GM12872 (cell line): ENCODE data around the gene TOMM34.

ENCODE experiments used
- TF ChIP-seq, protein P1 (sequence below): IDR thresholded peaks from 3 replicates; pipeline ENCODE4 v1.5.1; 2011; ENCODE audit warnings: low read depth, mild to moderate bottlenecking, low read length, moderate library complexity; ENCODE audit not compliant: insufficient read depth

The TOMM34 gene

GRCh38 chr20:44969300-44969894 lies 9.2 kb upstream of the TOMM34 start:
- TF ChIP-seq, protein P1, sequence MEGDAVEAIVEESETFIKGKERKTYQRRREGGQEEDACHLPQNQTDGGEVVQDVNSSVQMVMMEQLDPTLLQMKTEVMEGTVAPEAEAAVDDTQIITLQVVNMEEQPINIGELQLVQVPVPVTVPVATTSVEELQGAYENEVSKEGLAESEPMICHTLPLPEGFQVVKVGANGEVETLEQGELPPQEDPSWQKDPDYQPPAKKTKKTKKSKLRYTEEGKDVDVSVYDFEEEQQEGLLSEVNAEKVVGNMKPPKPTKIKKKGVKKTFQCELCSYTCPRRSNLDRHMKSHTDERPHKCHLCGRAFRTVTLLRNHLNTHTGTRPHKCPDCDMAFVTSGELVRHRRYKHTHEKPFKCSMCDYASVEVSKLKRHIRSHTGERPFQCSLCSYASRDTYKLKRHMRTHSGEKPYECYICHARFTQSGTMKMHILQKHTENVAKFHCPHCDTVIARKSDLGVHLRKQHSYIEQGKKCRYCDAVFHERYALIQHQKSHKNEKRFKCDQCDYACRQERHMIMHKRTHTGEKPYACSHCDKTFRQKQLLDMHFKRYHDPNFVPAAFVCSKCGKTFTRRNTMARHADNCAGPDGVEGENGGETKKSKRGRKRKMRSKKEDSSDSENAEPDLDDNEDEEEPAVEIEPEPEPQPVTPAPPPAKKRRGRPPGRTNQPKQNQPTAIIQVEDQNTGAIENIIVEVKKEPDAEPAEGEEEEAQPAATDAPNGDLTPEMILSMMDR = no peak

DNA sequence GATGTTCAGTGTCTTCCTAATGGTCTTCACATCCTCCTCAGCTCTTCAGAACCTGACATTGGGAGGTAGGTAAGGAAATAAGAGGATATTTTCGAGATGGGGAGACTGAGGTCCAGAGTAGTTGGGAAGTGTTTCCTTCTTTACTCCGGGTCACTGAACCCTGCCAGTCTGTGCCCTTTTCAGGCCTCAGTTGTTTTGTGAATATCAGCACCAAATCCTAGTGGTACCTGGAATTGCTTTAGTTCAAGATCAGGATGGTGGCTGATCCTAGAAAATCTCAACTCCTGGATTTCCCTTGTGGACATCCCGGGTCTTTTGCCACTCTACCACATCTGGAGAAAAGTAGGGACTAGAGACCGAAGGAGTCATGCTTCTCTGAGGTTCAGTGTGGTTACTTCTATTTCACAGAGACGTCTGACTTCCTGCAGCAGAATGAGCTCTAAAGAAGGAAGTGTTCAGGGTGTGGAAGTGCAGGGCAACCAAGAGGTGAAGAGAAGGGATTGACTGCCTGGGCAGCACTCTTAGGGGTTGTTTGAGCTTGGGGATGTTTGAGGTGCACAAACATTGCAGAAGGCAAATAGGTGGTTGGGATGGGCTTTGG lies 7.1 kb upstream of the TOMM34 start:
- TF ChIP-seq, protein P1 = 0 out of 3 replicates have a peak, but pooled peaks have one; percentile 5

- TF ChIP-seq, protein P1 = peak; percentile 65
These were observed 6.1 kb upstream of the TOMM34 start, which contains the start of gene STK4 for GRCh38 chr20:44966030-44966961. Gene STK4 (plus strand): TSS chr20:44966512. CDS start chr20:44966569, 57 bp downstream.

DNA sequence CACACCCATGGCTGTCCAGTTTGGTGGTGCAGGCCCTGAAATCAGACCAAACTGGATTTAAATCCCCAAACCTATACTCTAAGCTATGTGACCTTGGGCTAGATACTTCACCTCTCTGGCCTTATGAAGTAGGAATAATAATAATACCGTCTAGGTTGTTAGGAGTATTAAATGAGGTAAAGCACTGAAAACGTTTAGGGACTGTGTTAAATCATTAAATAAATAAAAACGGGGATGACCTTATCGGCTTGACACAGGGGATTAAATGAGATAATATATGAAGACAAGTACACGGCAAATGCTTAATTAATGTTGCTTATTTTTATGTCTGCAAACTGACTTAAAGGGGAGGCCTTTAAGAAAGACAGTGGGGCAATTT lies 5.4 kb upstream of the TOMM34 start:
- TF ChIP-seq, protein P1 = no peak

DNA sequence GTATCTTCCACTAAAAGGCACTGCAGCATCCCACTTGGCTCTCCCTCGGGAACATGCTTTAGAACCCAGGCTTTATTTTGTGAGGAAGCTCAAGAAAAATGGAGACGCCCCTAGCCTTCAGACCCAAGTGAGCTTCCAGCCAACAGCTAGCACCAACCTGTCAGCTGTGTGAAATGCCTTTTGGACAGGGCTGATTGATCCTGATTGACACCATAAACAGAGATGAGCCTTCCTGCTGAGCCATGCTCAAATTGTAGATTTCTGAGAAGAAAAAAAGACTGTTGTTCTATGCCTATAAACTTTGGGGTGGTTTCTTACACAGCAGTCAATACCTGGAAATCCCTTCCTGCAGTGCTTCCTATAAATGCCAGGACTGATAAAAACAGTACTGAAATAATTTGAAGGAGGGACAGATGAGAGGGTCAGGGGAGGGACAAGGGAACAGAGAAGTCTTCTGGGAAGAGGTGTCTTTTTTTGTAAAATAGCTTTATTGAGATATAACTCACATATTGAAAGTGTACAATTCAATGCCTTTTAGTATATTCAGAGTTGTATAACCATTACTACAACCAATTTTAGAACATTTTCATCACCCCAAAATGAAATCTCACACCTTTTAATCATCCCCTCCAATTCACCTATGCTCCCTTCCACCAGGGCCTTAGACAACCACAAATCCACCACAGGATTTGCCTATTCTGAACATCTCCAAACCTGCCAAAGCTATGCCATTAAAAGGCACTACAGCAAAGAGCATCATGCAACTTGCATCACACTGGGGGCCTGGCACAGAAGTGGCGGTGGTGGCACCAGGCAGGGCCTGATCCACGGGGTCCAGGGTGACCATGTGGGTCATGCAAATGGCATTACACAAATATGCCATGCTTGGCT lies 3.4 kb upstream of the TOMM34 start:
- TF ChIP-seq, protein P1 = no peak

- TF ChIP-seq, protein P1 = no peak
These were observed 2.3 kb upstream of the TOMM34 start for GRCh38 chr20:44962483-44962882.
